GM06990 (cell line): ENCODE data around the gene PARP1.

Source experiments
- DNase-seq: peaks from one replicate; pipeline ENCODE4 v3.0.0-alpha.2; 2011; ENCODE audit not compliant: insufficient read length; ENCODE audit errors: extremely low read depth
- H3K27me3 ChIP-seq: replicated peaks from 2 replicates; pipeline ENCODE4 v1.6.0; 2011; ENCODE audit warnings: low read length; ENCODE audit not compliant: control insufficient read depth, insufficient read depth
- H3K36me3 ChIP-seq: 2 replicates; pipeline ENCODE4 v1.5.1; 2011; ENCODE audit warnings: low read length; ENCODE audit not compliant: control insufficient read depth, insufficient read depth
- H3K4me3 ChIP-seq: replicated peaks from 2 replicates; pipeline ENCODE4 v1.5.1; 2011; ENCODE audit warnings: low read depth, mild to moderate bottlenecking, control low read depth, low read length
- CTCF ChIP-seq: IDR thresholded peaks from 2 replicates; pipeline ENCODE4 v1.5.1; 2011; ENCODE audit warnings: low read length, control low read depth, mild to moderate bottlenecking, inconsistent platforms; ENCODE audit not compliant: insufficient read depth, poor library complexity, severe bottlenecking

PARP1 gene

GRCh38 chr1:226382030-226382429 lies 25.9 kb downstream of the PARP1 start:
- H3K27me3 ChIP-seq: no peaks in the 10 kb centered on the region
- peaks cover 71% of the 10 kb centered on the region for H3K36me3 ChIP-seq
- no peak overlapping the region for H3K4me3 ChIP-seq
- TF ChIP-seq CTCF: no peak
- no peak for DNase-seq

- Histone ChIP-seq H3K27me3 (no peaks in the 10 kb centered on the region), H3K36me3 (peaks cover 71% of the 10 kb centered on the region), H3K4me3 (no peak overlapping the region)
Measured at GRCh38 chr1:226381226-226381998, 26.5 kb downstream of the PARP1 start.

GRCh38 chr1:226378071-226378470 lies 29.8 kb downstream of the PARP1 start:
- Histone ChIP-seq H3K4me3 (no peak overlapping the region), H3K36me3 (peaks cover 72% of the 10 kb centered on the region), H3K27me3 (no peaks in the 10 kb centered on the region)
- DNase-seq: no peak
- TF ChIP-seq CTCF: no peak

More at GRCh38 chr1:226381226-226381998, 26.5 kb downstream of the PARP1 start:
- no peak for DNase-seq
- no peak for TF ChIP-seq CTCF

- no peaks in the 10 kb centered on the region for H3K27me3 ChIP-seq
- no peak overlapping the region for H3K4me3 ChIP-seq
- no peak for TF ChIP-seq CTCF
- no peak for DNase-seq
- peaks cover 62% of the 10 kb centered on the region for H3K36me3 ChIP-seq
Measured at GRCh38 chr1:226376300-226376699, 31.6 kb downstream of the PARP1 start.

GRCh38 chr1:226373376-226373775 lies 34.5 kb downstream of the PARP1 start:
- no peak for DNase-seq
- TF ChIP-seq CTCF: no peak
- Histone ChIP-seq H3K27me3 (no peaks in the 10 kb centered on the region), H3K36me3 (peaks cover 47% of the 10 kb centered on the region), H3K4me3 (no peak overlapping the region)
